AG09309 (cell line): Measurements from ENCODE around the gene NRXN3.

Experiments used
- DNase-seq: peaks from one replicate; pipeline ENCODE4 v3.0.0-alpha.2; 2010; ENCODE audit warnings: low read depth
- H3K4me3 ChIP-seq: 2 replicates; pipeline ENCODE4 v1.5.1; 2011; ENCODE audit warnings: mild to moderate bottlenecking, low read depth, low read length, moderate library complexity; ENCODE audit not compliant: control insufficient read depth
- TF ChIP-seq, protein P1 (sequence below): IDR thresholded peaks from 2 replicates; pipeline ENCODE4 v1.5.1; 2011; ENCODE audit warnings: mild to moderate bottlenecking, low read depth, low read length, inconsistent platforms; ENCODE audit not compliant: insufficient read depth, control insufficient read depth; ENCODE audit errors: missing control alignments

The NRXN3 gene

DNA sequence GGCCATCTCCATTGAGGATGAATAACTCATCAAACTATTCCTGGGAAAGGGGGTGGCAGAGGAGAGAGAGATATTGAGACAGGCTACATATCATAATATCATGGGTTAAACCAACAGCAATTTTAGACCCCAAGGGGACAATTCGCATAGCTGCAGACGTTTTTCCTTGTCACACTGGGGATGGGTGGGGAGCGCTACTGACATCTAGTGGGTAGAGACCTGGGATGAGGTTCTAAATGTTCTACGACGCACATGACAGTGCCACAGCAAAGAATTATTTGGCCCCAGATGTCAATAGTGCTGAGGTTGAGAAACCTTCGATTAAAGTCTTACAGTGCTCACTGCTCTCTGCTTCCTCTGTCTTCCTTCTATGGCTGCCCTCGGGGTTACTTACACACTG is 425.6 kb downstream of the NRXN3 start:
- no peak for DNase-seq
- TF ChIP-seq, protein P1, sequence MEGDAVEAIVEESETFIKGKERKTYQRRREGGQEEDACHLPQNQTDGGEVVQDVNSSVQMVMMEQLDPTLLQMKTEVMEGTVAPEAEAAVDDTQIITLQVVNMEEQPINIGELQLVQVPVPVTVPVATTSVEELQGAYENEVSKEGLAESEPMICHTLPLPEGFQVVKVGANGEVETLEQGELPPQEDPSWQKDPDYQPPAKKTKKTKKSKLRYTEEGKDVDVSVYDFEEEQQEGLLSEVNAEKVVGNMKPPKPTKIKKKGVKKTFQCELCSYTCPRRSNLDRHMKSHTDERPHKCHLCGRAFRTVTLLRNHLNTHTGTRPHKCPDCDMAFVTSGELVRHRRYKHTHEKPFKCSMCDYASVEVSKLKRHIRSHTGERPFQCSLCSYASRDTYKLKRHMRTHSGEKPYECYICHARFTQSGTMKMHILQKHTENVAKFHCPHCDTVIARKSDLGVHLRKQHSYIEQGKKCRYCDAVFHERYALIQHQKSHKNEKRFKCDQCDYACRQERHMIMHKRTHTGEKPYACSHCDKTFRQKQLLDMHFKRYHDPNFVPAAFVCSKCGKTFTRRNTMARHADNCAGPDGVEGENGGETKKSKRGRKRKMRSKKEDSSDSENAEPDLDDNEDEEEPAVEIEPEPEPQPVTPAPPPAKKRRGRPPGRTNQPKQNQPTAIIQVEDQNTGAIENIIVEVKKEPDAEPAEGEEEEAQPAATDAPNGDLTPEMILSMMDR = peak; percentile 34
- H3K4me3 ChIP-seq = no peak overlapping the region

DNA sequence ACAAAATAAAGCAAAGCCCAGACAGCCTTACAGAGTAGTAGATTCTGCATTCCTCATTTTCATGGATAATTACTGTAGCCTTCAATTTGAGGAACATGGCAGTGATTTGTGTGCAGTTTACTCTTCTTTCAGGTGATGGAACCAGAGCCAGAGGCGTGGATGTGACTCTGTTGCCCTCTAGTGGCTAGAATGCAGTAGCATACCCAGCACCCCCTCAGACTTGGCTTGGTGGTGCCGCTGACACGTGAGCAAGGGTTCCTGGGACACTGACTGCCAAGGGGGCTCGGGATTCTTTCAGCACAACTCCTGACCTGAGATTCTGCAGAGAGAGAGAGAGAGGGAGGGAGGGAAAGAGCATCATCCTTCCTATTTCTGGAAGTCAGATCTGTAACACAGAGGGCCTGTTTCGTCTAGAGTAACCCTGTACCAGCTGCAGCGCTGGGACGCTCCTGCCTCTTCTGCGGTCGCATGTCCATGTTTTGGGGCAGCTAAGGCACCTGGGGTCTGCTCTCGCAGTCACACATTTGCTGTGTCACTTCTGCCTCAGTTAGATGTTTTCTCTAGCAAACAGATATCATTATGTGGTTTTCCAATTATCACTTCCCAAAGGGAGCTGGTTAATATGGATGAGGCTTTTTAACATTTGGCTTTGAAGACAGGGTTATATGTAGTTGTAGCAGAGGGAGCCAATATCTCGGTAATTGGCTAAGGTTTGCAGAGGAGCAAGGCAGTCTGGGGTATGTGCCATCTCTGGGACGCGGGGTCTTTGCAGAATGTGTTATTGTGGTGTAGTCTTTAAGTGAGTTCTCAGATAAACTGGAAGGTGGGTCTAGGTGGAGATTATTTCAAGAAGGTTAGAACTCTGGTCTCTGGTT is 428.1 kb downstream of the NRXN3 start:
- TF ChIP-seq, protein P1 = peak; percentile 94
- DNase-seq = no peak
- no peak overlapping the region for H3K4me3 ChIP-seq

DNA sequence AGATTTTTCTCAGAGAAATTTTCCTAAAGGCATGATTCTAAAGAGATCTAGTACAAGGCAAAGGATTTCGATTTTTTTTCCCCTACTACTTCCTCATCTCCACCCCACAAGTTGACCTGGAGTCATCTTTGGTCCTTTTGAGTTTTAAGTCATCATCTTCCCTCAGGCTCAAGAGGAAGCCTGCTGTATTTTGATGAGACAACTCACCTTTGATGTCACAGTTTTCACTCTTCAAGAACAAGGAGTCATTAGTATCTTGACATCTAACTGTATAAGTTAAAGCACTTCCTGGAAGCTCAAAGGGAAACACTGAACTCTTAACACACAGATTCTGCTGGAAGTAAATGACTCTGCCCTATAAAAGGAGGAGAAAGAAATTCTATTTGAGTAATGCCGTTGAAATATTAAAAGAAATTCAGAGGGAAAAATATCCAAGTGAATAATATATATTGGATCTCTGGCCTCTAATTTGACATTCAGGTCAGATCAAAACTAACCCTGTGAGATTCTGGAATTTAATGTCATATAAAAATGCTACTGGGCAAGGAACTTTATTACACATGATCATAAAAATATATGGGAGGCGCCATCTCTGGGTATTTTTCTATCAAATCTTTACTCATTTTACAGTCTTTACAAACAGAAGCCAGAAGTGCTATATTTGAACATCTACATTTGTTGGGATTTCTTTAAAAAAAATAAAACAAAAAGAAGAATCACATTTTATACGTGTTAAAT is 435.0 kb downstream of the NRXN3 start:
- TF ChIP-seq, protein P1 = no peak
- no peak overlapping the region for H3K4me3 ChIP-seq
- no peak for DNase-seq

DNA sequence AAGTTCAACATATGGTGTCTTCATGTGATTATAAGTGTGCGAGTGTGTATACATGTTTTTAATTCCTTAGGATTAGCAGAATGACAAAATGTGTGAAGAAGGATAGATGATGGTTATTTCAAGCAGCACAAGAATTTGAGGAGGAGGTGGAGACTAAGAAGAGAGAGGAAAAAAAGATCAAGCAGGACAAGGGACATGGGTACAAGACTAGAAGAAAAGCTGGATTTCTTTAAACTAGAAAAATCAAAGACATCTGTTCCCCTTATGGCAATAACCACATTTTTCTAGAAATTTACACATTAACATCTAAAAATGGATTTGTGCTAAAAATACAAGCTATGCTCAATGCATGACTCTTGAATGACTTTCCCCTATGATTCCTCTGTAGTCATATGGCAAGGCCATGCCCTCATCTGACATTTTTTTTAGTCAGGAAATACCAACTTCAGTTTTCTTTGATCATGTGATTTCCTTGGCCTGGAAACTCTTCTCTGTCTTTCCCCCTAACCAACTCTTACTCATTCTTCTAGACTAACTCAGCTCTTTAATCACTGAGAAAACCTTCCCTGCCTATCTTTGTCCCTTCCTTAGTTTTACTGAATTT is 435.8 kb downstream of the NRXN3 start:
- peak; percentile 74 for DNase-seq
- TF ChIP-seq, protein P1 = no peak
- no peak overlapping the region for H3K4me3 ChIP-seq

DNA sequence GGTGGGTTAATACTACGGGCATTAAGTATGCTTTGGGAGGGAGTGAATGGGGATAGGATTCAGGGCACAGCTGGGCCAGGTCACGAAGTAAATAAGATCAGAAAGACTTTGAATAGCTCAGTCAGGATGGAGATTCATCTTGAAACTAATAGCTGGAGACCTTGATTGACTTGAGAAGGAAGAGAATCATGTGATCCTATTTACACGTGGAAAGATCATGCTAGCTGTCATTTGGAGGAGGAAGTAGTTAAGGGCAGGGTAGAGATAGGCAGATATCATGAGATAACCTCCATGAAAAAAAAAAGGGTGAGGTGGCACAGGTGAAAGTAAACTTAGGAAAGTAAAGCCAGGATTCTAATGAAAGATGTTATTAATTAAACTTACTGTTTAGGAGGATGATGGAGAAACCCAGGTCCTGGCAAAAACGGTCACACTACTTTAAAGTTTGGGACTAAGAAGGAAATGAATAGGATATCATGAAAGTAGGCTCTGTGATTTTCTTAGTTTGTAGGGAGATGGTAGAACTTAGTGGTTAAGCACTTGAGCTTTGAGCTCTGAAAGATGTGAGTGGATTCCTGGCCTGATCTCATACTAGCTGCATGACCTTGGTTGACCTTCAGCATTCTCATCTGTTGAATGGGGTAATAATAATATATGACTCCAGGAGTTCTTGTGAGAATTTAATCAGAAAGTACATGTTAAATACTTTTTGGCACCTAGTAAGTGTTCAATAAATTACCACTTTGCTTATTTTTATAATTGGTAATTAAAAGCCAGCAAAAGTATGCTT is 439.0 kb downstream of the NRXN3 start:
- H3K4me3 ChIP-seq = no peak overlapping the region
- DNase-seq = no peak
- TF ChIP-seq, protein P1 = no peak

DNA sequence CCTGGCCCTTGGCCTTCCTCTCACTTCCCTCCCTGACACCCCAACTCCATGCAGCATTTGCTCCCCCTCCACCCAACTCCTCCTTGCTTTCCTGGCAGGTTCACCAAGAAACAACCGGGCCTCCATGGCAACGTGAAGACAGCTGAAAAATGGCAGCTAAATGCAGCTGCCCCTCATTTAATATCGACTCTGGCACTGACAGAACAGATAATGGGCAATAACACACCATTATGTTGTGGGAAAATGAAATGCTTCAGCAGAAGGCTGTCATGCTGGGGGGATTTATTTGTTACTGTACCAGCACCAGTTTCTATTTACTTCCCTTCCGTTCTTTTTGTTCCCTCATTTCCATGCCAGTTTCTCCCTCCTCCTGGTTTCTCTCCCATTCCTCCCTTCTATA is 440.8 kb downstream of the NRXN3 start:
- no peak overlapping the region for H3K4me3 ChIP-seq
- DNase-seq = no peak
- TF ChIP-seq, protein P1 = no peak
